Measurements from ENCODE around the gene STEAP1B.
"Not testable (repeated sequence)": the region's sequence is repeated elsewhere in the genome, so short reads cannot be mapped to it uniquely, and the experiment has no call there.

Gene STEAP1B

DNA sequence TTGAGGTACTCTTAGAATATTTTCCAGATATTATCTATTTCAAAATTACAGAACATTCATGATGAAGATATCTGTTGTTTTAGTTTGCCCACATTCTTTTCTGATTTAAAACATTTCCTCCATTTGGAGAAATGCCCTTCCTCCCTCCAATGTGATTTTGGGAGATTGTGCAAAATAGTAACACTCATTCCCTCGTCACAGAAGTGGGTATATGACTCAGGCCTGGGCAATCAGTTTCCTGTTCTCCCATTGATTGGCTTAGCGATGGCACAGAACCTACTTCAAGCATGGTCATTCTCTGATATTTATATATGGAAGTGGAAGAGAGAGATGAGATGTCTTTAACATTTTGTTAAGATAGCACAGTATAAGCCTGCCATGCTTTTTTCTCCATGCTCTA lies 3.1 kb downstream of the STEAP1B start:
- DNase-seq (ENCODE audit: low read depth, low spot score), result not testable (repeated sequence)

DNA sequence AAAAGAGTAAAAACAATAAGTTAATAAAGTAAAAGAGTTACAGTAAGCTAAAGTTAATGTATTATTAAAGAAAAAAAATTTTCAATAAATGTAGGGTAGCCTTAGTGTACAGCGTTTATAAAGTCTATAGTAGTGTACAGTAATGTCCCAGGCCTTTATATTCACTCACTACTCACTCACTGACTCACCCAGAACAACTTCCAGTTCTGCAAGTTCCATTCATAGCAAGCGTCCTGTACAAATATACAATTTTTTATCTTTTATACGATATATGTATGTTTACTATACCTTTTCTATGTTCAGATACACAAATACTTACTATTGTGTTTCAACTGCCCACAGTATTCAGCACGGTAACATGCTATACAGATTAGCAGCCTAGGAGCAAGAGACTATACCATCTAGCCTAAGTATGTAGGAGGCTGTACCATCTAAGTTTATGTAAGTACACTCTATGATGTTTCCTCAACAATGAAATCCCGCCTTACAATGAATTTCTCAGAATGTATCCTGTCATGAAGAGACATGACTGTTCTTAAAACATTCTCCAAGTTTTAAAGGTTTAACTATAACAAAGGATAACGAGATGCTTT lies 3.6 kb downstream of the STEAP1B start:
- not testable (repeated sequence) for DNase-seq (ENCODE audit: low read depth, low spot score)

GRCh38 chr7:22493160-22493925 lies 6.6 kb downstream of the STEAP1B start:
- not testable (repeated sequence) for DNase-seq (ENCODE audit: low read depth, low spot score)

- peak; percentile 69 for DNase-seq (ENCODE audit: low read depth, low spot score)
Measured at GRCh38 chr7:22488643-22489462, 11.1 kb downstream of the STEAP1B start.

- no peak for DNase-seq (ENCODE audit: low read depth, low spot score)
Measured at GRCh38 chr7:22487978-22488642, 11.9 kb downstream of the STEAP1B start.

GRCh38 chr7:22486597-22486996 lies 13.4 kb downstream of the STEAP1B start:
- no peak for DNase-seq (ENCODE audit: low read depth, low spot score)

DNA sequence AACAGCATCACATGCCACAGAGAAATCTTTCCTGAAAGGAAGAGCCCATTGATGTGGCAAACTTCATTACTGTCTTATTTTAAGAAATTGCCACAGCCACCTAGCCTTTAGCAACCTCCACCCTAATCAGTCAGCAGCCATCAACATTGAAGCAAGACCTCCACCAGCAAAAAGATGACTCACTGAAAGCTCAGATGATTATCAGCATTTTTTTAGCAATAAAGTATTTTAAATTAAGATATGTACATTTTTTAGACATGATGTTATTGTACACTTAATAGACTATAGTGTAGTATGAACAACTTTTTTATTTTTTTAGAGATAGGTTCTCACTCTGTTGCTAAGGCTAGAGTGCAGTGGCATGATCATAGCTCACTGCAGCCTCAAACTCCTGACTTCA lies 14.8 kb downstream of the STEAP1B start:
- DNase-seq (ENCODE audit: low read depth, low spot score), result no peak

DNA sequence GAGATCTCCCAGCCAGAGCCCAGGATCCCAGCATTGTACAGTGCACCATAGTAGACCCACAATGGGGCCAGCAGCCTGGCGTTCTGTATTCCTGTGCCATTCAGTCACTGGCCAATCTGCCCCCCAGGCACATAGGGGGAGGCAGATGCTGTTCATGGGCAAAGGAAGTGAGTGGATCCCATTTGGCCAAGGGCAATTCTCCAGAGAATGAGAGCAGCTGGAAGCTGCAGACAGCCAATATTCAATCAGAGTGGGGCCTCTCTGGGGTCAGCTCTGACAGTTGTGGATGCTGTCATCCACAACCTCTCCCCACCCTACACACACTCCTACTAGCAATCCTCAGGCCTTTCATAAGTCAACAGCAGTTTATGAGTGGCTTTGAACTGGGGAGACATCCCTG lies 17.5 kb downstream of the STEAP1B start:
- no peak for DNase-seq (ENCODE audit: low read depth, low spot score)

DNA sequence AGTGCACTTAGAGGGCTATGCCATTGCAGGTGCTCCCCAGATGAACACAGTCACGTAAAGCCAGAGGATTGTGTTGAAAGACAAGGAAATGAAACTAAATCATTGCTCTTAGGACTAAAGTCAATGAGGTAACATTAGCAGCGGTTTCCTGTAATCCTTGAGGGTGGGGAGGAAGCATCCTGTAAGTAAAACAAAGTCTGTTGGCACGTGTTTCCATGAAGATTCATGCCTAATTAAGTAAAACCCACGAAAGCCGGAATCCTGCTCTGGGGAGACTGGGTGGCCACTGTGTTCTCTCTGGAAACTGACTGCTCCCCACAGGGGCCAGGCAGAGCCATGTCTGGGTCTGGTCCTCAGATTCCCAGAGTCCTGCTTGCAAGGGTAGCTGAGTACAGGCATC lies 18.3 kb downstream of the STEAP1B start:
- no peak for DNase-seq (ENCODE audit: low read depth, low spot score)

- no peak for DNase-seq (ENCODE audit: low read depth, low spot score)
Measured at GRCh38 chr7:22480523-22481075, 19.4 kb downstream of the STEAP1B start.

DNA sequence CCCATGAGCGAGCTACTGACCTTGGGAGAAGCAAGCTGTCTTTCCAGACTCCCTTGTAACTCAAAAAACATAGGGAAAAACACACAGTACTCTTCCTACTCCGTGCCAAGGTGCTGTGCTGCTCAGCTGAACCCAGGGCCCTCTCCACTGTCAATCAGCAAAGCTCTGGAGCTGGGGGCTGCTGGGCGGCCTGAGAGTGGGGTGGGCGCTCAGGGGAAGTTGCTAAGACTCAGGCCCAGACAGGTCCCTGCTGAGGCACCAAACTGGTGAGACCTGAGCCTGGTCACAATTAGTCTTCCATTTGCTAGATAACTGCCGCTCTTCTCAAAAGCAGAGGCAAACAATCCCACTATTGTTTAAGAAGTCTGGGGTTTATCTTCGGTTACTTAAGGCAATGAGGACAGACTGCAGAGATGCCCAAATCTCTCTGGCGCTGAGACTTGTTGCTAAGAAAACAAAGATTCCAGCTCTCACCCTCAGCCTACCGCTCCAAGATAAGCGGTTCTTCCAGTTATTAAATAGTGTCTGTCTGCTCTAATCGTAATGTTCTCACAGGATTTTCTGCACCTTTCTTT lies 22.0 kb downstream of the STEAP1B start:
- DNase-seq (ENCODE audit: low read depth, low spot score), result no peak

- no peak for DNase-seq (ENCODE audit: low read depth, low spot score)
Measured at GRCh38 chr7:22477262-22477661, 22.7 kb downstream of the STEAP1B start.

GRCh38 chr7:22476824-22477223 lies 23.2 kb downstream of the STEAP1B start:
- no peak for DNase-seq (ENCODE audit: low read depth, low spot score)

- DNase-seq (ENCODE audit: low read depth, low spot score), result no peak
Measured at GRCh38 chr7:22474645-22475044, 25.3 kb downstream of the STEAP1B start.

- peak; percentile 65 for DNase-seq (ENCODE audit: low read depth, low spot score)
Measured at GRCh38 chr7:22470981-22471380, 29.0 kb downstream of the STEAP1B start.

DNA sequence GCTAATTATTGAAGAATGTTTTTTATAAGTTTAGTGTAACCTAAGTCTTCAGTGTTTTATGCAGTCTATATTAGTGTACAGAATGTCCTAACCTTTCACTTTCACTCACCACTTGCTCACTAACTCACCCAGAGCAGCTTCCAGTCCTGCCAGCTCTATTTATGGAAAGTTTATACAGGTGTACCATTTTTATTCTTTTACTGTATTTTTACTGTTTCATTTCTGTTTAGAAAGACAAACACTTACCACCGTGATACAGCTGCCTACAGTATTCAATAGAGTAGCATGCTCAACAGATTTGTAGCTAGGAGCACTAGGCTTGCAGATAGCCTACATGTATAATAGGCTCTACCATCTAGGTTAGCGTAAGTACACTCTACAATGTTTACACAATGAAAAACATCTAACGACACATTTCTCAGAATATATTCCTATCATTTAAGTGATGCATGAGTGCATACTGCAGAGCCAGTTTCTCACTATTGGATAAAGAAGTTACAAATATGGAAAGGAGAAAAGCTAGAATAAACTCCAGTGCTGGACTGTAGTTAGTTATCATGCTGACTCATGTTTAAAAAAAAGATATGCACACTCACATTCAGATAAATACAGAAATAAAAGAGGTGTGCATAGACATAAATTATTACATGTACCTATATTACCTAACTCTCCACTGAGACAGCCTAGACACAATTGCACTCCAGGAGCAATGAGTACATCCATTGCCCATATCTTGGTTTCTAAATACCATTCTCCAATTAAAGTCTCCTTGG lies 30.4 kb downstream of the STEAP1B start:
- DNase-seq (ENCODE audit: low read depth, low spot score), result no peak

DNA sequence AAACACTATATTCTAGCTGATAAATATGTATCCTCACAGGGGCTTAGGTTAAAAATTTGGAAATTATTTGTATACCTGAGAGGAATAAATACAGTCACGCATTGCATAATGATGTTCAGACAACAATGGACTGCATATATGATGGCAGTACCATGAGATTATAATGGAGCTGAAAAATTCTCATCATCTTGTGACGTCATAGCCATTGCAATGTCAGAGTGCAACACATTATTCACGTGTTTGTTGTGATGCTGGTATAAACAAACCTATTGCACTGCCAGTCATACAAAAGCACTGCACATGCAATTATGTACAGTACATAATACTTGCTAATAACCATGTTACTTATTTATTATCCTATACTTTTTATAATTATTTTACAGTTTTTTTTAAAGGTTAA lies 31.4 kb downstream of the STEAP1B start:
- DNase-seq (ENCODE audit: low read depth, low spot score), result no peak

DNA sequence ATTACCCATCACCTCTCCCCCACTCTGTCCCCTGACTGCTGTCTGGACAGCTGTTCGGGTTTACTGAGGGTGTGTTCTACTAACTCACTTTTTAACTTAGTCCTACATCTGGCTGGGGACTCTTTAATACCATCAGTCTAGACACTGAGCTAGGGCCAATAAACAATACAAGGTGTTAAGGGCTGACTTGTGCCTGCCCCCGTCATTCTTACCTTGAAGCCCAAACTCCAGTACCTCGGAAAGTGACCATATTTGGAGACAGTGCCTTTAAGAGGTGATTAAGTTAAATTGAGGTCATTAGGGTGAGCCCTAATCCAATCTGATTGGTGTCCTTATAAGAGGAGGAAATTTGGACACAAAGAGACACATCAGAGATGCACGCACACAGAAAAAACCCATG lies 35.7 kb downstream of the STEAP1B start:
- DNase-seq (ENCODE audit: low read depth, low spot score), result no peak

DNA sequence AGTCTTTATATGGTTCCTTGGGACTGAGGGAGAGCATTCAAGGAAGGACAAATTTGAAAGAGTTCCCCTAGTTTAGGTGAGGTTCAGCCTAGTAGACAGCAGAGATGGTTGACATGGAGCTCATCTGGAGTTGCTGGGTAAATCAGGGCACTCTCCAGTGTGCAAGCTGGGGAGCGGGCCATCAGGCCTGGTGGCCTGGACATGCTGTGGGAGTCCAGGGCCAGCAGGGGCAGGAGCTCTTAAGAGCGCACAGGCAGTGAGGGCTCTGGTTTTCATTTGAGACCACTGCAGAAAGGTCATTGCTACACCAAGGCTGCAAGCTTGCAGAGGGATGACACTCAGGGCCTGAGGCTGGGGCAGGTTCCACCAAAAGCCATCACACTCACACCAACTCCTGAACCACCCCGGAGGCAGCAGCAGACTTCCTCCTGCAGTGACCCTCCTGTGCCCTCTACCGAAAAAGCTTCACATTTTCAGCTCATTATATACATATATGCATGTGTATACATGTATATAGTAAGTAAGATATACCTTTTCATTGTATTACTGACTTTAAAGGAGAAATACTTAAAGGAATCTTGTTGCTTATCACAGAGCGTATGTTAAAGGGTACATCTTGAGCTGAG lies 39.5 kb downstream of the STEAP1B start:
- no peak for DNase-seq (ENCODE audit: low read depth, low spot score)

DNA sequence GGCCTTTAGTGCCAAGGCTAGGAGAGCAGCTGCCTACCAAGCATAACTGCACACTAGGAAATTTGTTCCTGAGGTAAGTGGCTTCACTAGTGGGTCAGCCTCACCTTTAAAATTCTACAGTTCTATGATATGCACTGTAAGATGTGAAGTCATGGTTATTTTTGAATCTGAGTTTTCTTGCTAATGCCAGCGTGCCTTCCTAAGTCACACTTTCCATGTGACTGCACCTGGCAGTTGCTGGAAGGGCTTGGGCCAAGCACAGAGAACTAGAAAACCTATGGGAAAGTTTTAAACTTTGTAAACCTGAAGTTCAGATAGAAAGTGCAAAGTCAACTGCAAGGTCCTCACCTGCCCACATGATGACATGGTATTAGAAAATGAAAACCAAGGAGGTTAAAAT lies 42.5 kb downstream of the STEAP1B start:
- DNase-seq (ENCODE audit: low read depth, low spot score), result no peak
